Panc1 (cell line): ENCODE results near the gene NOC2L. TPM values are rescaled to one million over a fixed set of nuclear protein-coding genes. Genes with fewer than 3 reads are reported as not detected.
A peak's percentile ranks its signal among the peaks of the same experiment; 100 is the strongest.

Source experiments
- ATAC-seq: fragments of 200-7000 bp; cut with Tn5 transposase; 2 replicates; pipeline ENCODE4 v1.9.1; 2020; ENCODE audit warnings: mild to moderate bottlenecking, moderate library complexity
- BruUV-seq: library from RNA; stranded (reverse); fragments of 400-500 nt; replicated peaks from 2 replicates; lab custom pipeline; 2021; lab: Mats Ljungman, UMichigan
- CTCF ChIA-PET: fragments of 300-600 bp; sonication (Branson Sonifier 250); formaldehyde crosslinking; loops from one replicate; lab custom pipeline; 2022; ENCODE audit warnings: antibody characterized with exemption; lab: Charles Lee
- POLR2A ChIA-PET: fragments of 300-600 bp; sonication (Branson Sonifier 250); formaldehyde crosslinking; loops from one replicate; lab custom pipeline; 2022; ENCODE audit warnings: antibody characterized with exemption; lab: Charles Lee
- DNase-seq: peaks from one replicate; pipeline ENCODE4 v3.0.0-alpha.2; 2010; ENCODE audit warnings: low read depth, low spot score
- H3K27ac ChIP-seq: 2 replicates; pipeline ENCODE4 v1.5.1; 2011; ENCODE audit warnings: mild to moderate bottlenecking, low read length, inconsistent platforms
- H3K27me3 ChIP-seq: fragments of 200-500 bp; sonication (Bioruptor generic); 2 replicates; pipeline ENCODE4 v1.6.0; 2014; ENCODE audit warnings: low read length, inconsistent platforms; ENCODE audit not compliant: control insufficient read depth, insufficient read depth
- H3K36me3 ChIP-seq: fragments of 200-500 bp; sonication (Bioruptor generic); 2 replicates; pipeline ENCODE4 v1.5.1; 2014; ENCODE audit warnings: inconsistent platforms, mild to moderate bottlenecking, low read length, moderate library complexity; ENCODE audit not compliant: control insufficient read depth, insufficient read depth
- H3K4me1 ChIP-seq: 2 replicates; pipeline ENCODE4 v1.5.1; 2011; ENCODE audit warnings: inconsistent platforms, mild to moderate bottlenecking, low read length, moderate library complexity; ENCODE audit not compliant: control insufficient read depth, insufficient read depth
- H3K4me3 ChIP-seq, 2 experiments: 2 replicates each; pipeline ENCODE4 v1.5.1; 2011 to 2012; ENCODE audit warnings: low read depth in 2 of 2, low read length in 2 of 2, mild to moderate bottlenecking in 2 of 2, inconsistent platforms in 1 of 2, moderate library complexity in 1 of 2
- H3K9me3 ChIP-seq: fragments of 200-500 bp; sonication (Bioruptor generic); 2 replicates; pipeline ENCODE4 v1.5.1; 2014; ENCODE audit warnings: low read depth, mild to moderate bottlenecking, inconsistent platforms, low read length, moderate library complexity; ENCODE audit not compliant: control insufficient read depth, insufficient read depth
- POLR2AphosphoS5 ChIP-seq: IDR thresholded peaks from 2 replicates; pipeline ENCODE4 v1.6.1; 2012; ENCODE audit warnings: mild to moderate bottlenecking, low read depth, low read length, moderate library complexity
- SIN3A ChIP-seq: IDR thresholded peaks from 2 replicates; pipeline ENCODE4 v1.6.1; 2012; ENCODE audit warnings: low read depth, mild to moderate bottlenecking, low read length, moderate library complexity, borderline replicate concordance; ENCODE audit not compliant: insufficient read depth
- TCF7L2 ChIP-seq: IDR thresholded peaks from 2 replicates; pipeline ENCODE4 v1.6.1; 2011; ENCODE audit warnings: mild to moderate bottlenecking, low read depth, low read length, inconsistent platforms
- in situ Hi-C: cut with HindIII; loops from 2 replicates; pipeline ENCODE4 v1.10.0; 2016; ENCODE audit warnings: low sequenced_read_pairs, low pct_unique_long_range_greater_than_20kb
- intact Hi-C: fragments of 100-400 bp; cut with micrococcal nuclease; formaldehyde crosslinking; loops from one replicate; pipeline ENCODE4 v1.10.0; 2022; ENCODE audit not compliant: unreplicated experiment
- total RNA-seq: library from RNA; stranded (reverse); gene quantifications from one replicate; pipeline ENCODE4 v1.2.1, GENCODE V29; 2021; ENCODE audit not compliant: unreplicated experiment
- TF ChIP-seq, protein P1 (sequence below): fragments of 450-650 bp; IDR thresholded peaks from 2 replicates; pipeline ENCODE4 v1.5.1; 2017; ENCODE audit warnings: mild to moderate bottlenecking
- TF ChIP-seq, protein P2 (sequence below), 2 experiments: IDR thresholded peaks; 2 replicates each; pipeline ENCODE4 v1.6.1; 2011 to 2012; ENCODE audit warnings: low read depth in 2 of 2, control low read depth in 1 of 2, low read length in 1 of 2, mild to moderate bottlenecking in 1 of 2, moderate library complexity in 1 of 2; ENCODE audit not compliant: insufficient read depth in 1 of 2

The NOC2L gene
- total RNA-seq, 1 experiment from 2014 or later = 193 TPM

DNA sequence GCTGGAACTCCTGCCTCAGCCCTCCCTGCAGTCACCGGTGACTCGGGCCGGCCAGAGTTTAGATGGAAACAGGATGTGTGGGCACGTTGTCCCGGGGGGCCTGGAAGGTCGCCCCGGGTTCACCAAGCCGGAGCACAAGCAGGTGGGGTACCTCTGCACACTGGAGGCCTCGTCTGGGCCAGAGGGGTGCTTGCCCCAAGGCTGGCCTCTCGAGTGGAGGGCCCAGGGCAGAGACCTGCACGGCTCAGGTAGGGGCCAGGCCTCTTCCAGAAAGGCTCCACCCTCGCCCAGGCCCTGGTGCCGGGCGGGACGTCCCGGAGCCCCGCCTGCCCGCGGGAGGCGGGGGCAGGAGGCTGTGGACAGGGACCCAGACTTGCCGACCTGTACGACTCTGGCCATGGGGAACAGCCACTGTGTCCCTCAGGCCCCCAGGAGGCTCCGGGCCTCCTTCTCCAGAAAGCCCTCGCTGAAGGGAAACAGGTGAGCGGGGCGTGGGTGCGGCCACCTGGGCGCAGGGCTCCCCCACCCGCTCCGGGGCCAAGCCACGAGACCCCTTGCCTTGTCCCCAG is 7.2 kb upstream of the NOC2L start, which contains the start of gene PLEKHN1:
TSS of gene PLEKHN1 (plus strand) at position 348 of the 569 bp plus-strand sequence. CDS start at position 398, 50 bp downstream.
- peak within 1 kb of the TSS; percentile 84 for H3K27ac ChIP-seq
- ChIA-PET POLR2A (interaction anchor here (0.7 kb wide), 1 partner anchor 1258 kb away, joined by 7 read pairs; no protein-coding TSS in a partner anchor), CTCF (no interaction called here)
- DNase-seq (no peak), ATAC-seq (peak; percentile 91)
- in situ Hi-C loops (no loop called here), intact Hi-C loops (no loop called here)
- H3K27me3 ChIP-seq = no peaks in the 10 kb centered on the region
- TF ChIP-seq, protein P1, sequence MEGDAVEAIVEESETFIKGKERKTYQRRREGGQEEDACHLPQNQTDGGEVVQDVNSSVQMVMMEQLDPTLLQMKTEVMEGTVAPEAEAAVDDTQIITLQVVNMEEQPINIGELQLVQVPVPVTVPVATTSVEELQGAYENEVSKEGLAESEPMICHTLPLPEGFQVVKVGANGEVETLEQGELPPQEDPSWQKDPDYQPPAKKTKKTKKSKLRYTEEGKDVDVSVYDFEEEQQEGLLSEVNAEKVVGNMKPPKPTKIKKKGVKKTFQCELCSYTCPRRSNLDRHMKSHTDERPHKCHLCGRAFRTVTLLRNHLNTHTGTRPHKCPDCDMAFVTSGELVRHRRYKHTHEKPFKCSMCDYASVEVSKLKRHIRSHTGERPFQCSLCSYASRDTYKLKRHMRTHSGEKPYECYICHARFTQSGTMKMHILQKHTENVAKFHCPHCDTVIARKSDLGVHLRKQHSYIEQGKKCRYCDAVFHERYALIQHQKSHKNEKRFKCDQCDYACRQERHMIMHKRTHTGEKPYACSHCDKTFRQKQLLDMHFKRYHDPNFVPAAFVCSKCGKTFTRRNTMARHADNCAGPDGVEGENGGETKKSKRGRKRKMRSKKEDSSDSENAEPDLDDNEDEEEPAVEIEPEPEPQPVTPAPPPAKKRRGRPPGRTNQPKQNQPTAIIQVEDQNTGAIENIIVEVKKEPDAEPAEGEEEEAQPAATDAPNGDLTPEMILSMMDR = no peak
- TF ChIP-seq, protein P2, sequence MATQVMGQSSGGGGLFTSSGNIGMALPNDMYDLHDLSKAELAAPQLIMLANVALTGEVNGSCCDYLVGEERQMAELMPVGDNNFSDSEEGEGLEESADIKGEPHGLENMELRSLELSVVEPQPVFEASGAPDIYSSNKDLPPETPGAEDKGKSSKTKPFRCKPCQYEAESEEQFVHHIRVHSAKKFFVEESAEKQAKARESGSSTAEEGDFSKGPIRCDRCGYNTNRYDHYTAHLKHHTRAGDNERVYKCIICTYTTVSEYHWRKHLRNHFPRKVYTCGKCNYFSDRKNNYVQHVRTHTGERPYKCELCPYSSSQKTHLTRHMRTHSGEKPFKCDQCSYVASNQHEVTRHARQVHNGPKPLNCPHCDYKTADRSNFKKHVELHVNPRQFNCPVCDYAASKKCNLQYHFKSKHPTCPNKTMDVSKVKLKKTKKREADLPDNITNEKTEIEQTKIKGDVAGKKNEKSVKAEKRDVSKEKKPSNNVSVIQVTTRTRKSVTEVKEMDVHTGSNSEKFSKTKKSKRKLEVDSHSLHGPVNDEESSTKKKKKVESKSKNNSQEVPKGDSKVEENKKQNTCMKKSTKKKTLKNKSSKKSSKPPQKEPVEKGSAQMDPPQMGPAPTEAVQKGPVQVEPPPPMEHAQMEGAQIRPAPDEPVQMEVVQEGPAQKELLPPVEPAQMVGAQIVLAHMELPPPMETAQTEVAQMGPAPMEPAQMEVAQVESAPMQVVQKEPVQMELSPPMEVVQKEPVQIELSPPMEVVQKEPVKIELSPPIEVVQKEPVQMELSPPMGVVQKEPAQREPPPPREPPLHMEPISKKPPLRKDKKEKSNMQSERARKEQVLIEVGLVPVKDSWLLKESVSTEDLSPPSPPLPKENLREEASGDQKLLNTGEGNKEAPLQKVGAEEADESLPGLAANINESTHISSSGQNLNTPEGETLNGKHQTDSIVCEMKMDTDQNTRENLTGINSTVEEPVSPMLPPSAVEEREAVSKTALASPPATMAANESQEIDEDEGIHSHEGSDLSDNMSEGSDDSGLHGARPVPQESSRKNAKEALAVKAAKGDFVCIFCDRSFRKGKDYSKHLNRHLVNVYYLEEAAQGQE (IDR thresholded peaks at IDR 0.05; ENCODE audit: insufficient read depth in 1 of 2, low read depth in 2 of 2, low read length in 1 of 2) = no peak
- TF ChIP-seq POLR2AphosphoS5 = peak; percentile 60; the same call in 1 of the 2 replicates
- H3K9me3 ChIP-seq = no peaks in the 10 kb centered on the region
- peak within 1 kb of the TSS; percentile 59 to 68 for H3K4me3 ChIP-seq
- peaks cover 13% of the 10 kb centered on the region for H3K4me1 ChIP-seq
- H3K36me3 ChIP-seq = no peaks in the 10 kb centered on the region
- BruUV-seq = no TSS peak

DNA sequence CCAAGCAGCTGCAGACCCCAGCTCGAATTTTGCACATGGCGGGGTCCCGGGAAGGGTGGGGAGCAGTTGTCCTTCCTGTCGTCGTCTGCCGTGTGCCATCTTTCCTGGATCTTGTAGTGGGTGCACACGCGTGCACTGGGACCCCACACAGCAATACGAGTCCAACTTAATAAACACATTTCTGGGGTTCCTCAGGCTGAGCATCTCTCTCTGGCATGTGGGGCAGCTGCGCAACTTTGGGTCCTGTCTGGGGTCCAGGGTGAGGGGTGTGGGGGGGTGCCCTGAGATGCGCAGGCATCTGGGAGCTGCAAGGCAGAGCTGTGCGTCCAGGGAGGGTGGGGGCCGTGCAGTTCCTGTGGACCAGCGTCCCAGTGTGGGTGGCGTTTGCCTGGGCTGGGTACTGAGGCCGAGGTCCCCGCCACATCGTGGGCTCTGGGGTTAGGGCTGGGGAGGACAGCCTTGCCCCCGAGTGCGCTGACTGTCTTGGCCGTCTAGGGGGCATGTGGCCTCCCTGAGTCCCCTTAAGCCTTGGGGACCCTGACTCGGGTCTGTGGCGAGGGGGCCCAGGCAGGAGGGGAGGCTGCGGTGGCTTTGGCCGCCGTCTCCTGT is 6.6 kb upstream of the NOC2L start:
- H3K4me3 ChIP-seq = peak overlapping the region; percentile 59 to 68; a peak in 3 of 4 replicates
- peak overlapping the region; percentile 84 for H3K27ac ChIP-seq

More for the DNA sequence above, 6.6 kb upstream of the NOC2L start:
- H3K4me1 ChIP-seq = peaks cover 13% of the 10 kb centered on the region
- H3K27me3 ChIP-seq = no peaks in the 10 kb centered on the region
- H3K36me3 ChIP-seq = no peaks in the 10 kb centered on the region
- intact Hi-C loops (no loop called here), in situ Hi-C loops (no loop called here)
- no TSS peak for BruUV-seq
- no peaks in the 10 kb centered on the region for H3K9me3 ChIP-seq
- ChIA-PET POLR2A (no interaction called here), CTCF (no interaction called here)
- peak; percentile 22 for ATAC-seq
- DNase-seq = no peak
- TF ChIP-seq TCF7L2 = no peak
- TF ChIP-seq, protein P1 = no peak
- no peak for TF ChIP-seq SIN3A
- TF ChIP-seq, protein P2 (IDR thresholded peaks at IDR 0.05; ENCODE audit: insufficient read depth in 1 of 2, low read depth in 2 of 2, low read length in 1 of 2) = no peak
- no peak for TF ChIP-seq POLR2AphosphoS5
